HepG2 (cell line): ENCODE results near the gene SH3GL2.

Experiments
- CHD2 ChIP-seq: IDR thresholded peaks from 2 replicates; pipeline ENCODE4 v1.6.1; 2011; ENCODE audit warnings: low read depth, low read length, improper control_type of control experiment
- HCFC1 ChIP-seq: fragments of 150-350 bp; IDR thresholded peaks from 2 replicates; pipeline ENCODE4 v1.6.1; 2014; ENCODE audit warnings: low read depth, low read length
- MYC ChIP-seq: sonication (generic); formaldehyde crosslinking; IDR thresholded peaks from 2 replicates; pipeline ENCODE4 v1.9.0; 2021; ENCODE audit warnings: missing genetic modification reagents, borderline replicate concordance
- ZBTB37 ChIP-seq: sonication (generic); formaldehyde crosslinking; IDR thresholded peaks from 2 replicates; pipeline ENCODE4 v1.4.0; 2020; ENCODE audit warnings: mild to moderate bottlenecking, missing genetic modification reagents
- ZNF350 ChIP-seq: sonication (generic); formaldehyde crosslinking; IDR thresholded peaks from 2 replicates; pipeline ENCODE4 v1.4.0; 2020; ENCODE audit warnings: mild to moderate bottlenecking, low read depth, missing genetic modification reagents, borderline replicate concordance
- ZNF589 ChIP-seq: sonication (generic); formaldehyde crosslinking; conservative IDR thresholded peaks from 2 replicates; pipeline ENCODE4 v1.8.0; 2022; ENCODE audit warnings: mild to moderate bottlenecking, moderate library complexity, missing genetic modification reagents
- TF ChIP-seq, protein P1 (sequence below), 2 experiments: sonication (generic) in 1 of 2; formaldehyde crosslinking in 1 of 2; IDR thresholded peaks; 2 replicates each; pipeline versions ENCODE4 v1.4.0 to v1.6.1; 2018 to 2020; ENCODE audit warnings: missing genetic modification reagents in 2 of 2, borderline replicate concordance in 1 of 2, low read depth in 1 of 2, mild to moderate bottlenecking in 1 of 2, missing biosample characterization in 1 of 2
- TF ChIP-seq, protein P2 (sequence below): sonication (generic); formaldehyde crosslinking; IDR thresholded peaks from 2 replicates; pipeline ENCODE4 v1.4.0; 2020; ENCODE audit warnings: missing genetic modification reagents

DNA sequence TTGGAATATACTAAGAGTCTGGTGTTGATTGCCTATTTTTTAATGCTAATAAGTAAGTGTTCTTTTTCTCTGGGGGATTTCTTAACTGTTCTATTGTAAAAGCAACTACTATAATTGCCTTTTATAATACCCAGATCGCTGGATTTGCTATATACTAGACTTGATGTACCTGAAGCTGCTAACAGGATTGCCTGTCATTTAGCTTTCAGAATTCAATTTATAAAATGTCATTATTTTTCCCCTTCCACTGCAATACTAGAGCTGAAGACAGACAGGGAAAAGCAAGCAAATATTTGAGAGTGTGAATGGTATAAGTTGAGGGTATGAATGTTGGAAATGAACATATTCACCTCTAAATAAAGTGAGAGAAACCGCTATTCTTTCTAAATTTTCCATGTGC is 115.5 kb downstream of the SH3GL2 start:
- TF ChIP-seq CHD2, result no peak
- TF ChIP-seq ZNF350 (CRISPR knock-in tag), result no peak
- no peak for TF ChIP-seq MYC (CRISPR knock-in tag)
- TF ChIP-seq, protein P1, sequence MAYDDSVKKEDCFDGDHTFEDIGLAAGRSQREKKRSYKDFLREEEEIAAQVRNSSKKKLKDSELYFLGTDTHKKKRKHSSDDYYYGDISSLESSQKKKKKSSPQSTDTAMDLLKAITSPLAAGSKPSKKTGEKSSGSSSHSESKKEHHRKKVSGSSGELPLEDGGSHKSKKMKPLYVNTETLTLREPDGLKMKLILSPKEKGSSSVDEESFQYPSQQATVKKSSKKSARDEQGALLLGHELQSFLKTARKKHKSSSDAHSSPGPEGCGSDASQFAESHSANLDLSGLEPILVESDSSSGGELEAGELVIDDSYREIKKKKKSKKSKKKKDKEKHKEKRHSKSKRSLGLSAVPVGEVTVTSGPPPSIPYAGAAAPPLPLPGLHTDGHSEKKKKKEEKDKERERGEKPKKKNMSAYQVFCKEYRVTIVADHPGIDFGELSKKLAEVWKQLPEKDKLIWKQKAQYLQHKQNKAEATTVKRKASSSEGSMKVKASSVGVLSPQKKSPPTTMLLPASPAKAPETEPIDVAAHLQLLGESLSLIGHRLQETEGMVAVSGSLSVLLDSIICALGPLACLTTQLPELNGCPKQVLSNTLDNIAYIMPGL (CRISPR knock-in tag; IDR thresholded peaks at IDR 0.05; ENCODE audit: borderline replicate concordance in 1 of 2, low read depth in 1 of 2), result no peak
- no peak for TF ChIP-seq ZNF589
- TF ChIP-seq, protein P2, sequence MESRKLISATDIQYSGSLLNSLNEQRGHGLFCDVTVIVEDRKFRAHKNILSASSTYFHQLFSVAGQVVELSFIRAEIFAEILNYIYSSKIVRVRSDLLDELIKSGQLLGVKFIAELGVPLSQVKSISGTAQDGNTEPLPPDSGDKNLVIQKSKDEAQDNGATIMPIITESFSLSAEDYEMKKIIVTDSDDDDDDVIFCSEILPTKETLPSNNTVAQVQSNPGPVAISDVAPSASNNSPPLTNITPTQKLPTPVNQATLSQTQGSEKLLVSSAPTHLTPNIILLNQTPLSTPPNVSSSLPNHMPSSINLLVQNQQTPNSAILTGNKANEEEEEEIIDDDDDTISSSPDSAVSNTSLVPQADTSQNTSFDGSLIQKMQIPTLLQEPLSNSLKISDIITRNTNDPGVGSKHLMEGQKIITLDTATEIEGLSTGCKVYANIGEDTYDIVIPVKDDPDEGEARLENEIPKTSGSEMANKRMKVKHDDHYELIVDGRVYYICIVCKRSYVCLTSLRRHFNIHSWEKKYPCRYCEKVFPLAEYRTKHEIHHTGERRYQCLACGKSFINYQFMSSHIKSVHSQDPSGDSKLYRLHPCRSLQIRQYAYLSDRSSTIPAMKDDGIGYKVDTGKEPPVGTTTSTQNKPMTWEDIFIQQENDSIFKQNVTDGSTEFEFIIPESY (CRISPR knock-in tag), result no peak
- TF ChIP-seq ZBTB37 (CRISPR knock-in tag), result no peak
- TF ChIP-seq HCFC1, result no peak
